ENCODE results near the gene LRRC28.

Gene LRRC28

GRCh38 chr15:99437315-99438223 lies 186.3 kb downstream of the LRRC28 start:
- in situ Hi-C loops (cut with HindIII; ENCODE audit: low pct_ligation_motif_present, low pct_unique_long_range_greater_than_20kb, low sequenced_read_pairs), result no loop called here
- no peak for DNase-seq

DNA sequence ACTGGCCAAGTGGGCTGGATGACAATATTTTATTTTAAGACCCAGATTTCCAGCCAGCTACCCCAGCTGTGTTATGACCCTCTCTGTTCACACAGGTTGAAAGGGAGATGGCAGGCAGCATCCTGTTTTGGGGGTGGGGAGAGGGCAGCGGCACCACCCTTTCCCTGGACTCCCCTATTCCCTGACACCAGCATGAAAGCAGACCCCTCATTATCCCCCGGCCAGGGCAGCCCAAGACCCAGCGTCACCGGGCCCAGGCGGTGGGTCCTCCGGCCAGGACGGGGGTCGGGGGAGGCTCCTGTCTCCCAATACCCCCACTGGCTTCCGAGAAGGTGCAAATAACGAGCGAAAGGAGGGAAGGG lies 186.9 kb downstream of the LRRC28 start:
- in situ Hi-C loops (cut with HindIII; ENCODE audit: low pct_ligation_motif_present, low pct_unique_long_range_greater_than_20kb, low sequenced_read_pairs), result no loop called here
- DNase-seq, result no peak

DNA sequence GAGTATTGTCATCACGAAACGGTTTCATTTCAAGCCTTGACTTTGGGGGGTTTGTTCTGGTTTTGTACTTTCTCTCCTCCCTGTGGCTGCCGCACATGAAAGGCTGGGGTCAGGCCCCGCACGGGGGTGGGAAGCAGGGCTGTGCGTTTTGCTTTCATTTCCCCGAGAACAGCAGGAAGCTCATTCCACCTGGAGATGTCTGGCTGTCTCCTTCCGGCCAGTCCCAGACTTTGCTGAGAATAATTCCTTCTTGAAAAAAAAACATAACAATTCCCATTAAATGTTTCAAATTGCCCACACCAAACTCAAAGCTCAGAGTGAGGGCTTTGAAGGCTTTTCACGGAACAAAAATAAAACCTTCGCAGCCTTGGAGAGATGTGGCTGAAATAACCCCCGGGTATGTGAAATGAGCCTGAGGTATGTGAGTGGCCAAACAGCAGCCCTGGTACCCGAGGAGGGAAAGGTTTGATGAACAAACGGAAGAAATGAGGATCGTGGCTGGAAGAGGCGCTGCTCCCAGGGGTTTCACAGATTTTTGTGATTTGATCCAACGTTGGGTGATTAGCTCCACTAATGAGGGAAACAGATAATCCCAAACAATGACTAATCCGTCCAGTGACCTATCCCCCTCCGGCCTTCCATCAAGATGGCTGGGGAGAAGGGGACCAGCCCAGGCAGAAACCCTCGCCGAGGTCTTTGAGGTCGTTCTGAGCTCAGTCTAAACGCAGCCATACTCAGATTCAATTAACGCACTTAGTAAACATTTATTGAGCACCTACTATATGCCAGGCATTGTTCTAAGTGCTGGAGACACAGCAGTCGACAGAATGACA lies 187.6 kb downstream of the LRRC28 start:
- in situ Hi-C loops (cut with HindIII; ENCODE audit: low pct_ligation_motif_present, low pct_unique_long_range_greater_than_20kb, low sequenced_read_pairs), result no loop called here
- no peak for DNase-seq

DNA sequence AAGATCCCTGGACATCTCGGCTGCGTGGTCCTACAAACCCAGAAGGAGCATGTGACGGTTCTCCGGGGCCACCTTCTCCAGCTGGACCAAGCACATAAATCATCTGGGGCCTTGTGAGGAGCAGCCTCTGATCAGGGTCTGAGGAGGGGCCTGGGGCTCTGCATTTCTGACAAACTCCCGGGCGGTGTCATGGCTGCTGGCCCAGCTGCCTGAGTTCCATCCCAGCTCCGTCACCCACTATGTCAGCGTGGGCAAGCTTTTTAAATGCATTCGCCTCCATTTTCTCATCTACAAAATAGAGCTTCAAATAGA lies 188.2 kb downstream of the LRRC28 start:
- in situ Hi-C loops (cut with HindIII; ENCODE audit: low pct_ligation_motif_present, low pct_unique_long_range_greater_than_20kb, low sequenced_read_pairs), result no loop called here
- no peak for DNase-seq

- no peak for DNase-seq
- in situ Hi-C loops (cut with HindIII; ENCODE audit: low pct_ligation_motif_present, low pct_unique_long_range_greater_than_20kb, low sequenced_read_pairs), result no loop called here
Observed at GRCh38 chr15:99440029-99440428, 188.7 kb downstream of the LRRC28 start.
